HG03342 (cell line): ENCODE results near the gene KIF1B.
"Not testable (repeated sequence)": the region's sequence is repeated elsewhere in the genome, so short reads cannot be mapped to it uniquely, and the experiment has no call there.

ENCODE experiments used
- ATAC-seq: cut with Tn5 transposase; IDR thresholded peaks from one replicate; pipeline ENCODE4 v1.9.1; 2021; ENCODE audit warnings: mild to moderate bottlenecking, moderate library complexity; ENCODE audit not compliant: unreplicated experiment

KIF1B gene

DNA sequence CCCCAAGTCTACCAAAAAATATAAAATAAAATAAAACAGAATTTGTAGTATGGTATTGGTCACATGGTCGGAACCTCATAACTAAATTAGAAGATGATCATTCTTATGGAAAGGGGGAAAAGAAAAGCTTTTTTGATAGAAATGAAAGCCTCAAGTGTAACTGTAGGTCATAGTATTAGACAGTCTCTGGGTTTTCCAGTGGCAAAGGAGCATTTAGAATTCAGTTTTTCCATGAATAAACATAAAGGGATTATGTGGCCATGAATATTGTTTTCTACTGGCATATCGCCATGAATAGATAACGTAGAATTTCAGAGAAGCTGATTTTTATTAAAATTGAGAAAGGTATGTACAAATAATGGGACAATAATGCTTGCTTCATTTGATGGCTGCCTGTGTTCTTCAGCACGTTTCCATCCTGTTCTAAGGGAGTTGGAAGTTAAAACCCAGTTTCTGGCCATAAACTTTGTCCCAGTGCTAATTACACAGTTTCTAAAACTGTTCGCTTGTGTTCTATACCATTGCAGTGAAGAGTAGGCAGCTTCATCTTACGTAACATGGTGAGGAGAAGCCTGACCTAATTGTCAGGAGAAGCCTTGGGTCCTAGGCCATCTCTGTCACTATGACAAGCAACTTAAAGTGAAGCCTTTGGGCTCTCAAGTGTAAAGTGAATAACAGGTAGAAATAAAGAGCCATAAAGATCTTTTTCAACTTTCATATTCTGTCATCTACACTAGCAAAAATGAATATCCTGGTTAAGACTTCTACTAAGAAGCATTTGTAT is 118.0 kb downstream of the KIF1B start:
- no peak for ATAC-seq

DNA sequence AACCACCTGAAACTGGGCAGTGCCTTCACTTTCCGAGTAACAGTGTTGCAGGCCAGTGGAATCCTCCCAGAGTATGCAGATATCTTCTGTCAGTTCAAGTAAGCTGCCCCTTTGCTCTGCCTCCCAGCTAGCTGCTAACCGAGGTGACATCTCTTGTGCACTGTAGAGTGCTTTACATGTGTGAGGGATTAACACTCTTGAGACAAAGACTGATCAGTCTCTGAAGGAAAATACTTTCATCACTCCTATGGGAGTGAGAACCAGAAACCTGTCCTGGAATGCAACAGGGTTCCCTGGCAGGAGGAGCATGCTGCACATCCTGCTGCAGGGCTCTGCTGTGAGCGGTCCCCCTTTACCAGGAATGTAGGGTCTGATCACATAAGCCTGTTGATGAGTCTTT is 127.1 kb downstream of the KIF1B start:
- ATAC-seq, result no peak

DNA sequence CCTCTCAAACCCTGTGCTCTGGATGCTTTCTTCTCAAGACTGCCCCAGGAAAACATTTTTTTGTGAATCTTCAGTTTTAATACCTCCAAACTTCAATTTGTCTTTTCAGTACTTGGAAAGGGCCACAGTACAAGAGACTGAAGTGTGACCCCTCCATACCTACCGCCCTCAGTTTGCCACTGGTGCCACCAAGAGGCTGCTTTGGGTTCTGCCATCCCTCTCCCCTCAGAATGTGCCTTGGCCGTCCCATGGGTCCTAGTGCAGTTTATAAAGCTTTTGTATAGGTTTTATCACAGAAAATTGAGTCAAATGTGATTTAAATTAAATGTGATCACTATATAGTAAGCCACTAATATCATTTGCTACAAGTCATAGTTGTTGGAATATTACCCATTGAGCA is 127.7 kb downstream of the KIF1B start:
- ATAC-seq, result no peak

DNA sequence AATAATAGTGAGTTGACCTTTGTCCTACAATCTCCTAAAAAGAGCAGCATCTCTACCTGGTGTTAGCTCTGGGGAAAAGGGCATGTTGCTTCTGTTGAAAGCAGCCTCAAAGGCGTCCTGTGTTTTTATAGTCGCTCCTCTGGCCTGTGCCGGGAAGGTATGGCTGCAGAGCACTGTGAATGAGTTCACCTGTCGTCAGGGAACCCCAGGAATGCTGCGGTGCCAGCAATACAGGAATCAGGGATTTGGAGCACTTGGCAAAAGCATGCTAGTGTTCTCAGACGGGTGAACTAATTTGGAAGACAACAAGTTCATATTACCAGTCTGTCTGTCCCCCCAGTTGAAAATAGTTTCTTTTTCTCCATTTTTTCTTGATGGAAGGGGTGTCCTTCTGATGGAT is 128.2 kb downstream of the KIF1B start:
- ATAC-seq, result no peak

DNA sequence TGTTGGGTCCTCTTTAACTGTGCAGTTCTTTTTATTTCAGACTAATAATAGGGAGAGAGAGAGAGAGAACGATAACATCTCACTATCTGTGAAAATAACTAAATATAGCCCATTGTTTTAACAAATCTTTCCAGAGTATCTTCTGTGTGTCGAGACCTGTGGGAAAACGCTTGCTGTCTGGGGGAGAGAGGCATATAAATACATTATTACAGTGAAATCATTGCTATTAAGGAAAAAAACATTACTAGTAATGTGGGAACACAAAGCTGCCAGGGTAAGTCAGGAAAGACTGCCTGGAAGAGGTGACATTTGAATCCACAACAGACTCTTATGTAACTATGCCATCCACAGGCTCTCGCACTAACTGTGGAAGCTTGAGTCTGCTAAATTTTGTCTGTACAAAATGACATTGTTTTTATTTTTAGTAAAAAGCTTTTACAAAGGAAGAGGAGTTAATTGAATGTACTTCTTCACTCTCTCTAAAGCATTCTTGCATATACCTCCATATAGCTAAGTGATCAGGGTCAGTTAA is 128.7 kb downstream of the KIF1B start:
- no peak for ATAC-seq

DNA sequence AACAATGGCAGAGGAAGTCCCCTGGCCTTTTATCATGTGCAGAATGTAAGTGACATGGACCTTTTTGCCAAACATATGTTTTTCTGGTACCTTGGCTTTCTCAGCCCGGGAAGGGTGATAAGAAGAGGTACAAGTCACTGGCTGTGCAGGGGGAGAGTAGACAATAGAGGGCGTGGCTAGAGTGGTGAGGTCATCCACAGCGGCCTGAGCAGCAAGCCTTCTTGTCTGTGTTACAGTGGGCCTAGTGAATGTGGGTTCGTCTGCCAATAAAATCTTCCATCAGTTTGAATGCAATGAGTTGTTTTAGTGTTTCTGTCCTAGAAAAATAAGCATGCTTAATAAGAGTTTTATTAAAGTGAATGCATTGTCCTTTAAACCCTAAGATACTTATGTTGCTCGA is 129.4 kb downstream of the KIF1B start:
- ATAC-seq, result no peak

DNA sequence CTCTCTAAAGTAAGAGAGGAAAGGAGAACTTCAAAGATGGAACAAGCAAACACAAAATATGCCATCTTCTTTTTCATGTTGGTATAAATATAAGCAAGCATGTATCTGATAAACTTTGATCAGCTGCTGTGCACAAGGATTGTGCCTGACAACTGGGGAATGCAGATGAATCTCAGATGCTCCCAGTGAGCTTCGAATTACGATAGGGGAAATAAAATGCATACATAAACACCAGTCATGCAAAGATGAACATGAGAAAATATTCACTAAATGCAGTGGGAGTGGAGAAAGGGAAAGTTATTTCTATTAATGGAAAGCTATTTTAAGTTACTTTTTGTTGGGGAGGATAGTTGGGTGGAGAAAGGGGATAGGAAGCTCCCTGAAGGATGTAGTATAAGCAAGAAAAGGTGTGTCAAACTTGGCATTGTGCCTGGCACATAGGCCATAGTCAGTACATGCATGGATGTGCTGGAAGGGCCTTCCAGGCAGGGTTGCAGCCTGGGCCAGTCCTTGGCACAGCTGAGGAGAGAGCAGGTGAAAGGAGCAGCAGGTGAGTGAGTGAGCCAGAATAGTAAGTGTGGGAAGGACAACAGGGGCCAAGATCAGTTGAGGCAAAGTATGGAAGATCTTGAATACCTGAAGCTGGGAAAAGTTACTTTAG is 130.7 kb downstream of the KIF1B start:
- no peak for ATAC-seq

DNA sequence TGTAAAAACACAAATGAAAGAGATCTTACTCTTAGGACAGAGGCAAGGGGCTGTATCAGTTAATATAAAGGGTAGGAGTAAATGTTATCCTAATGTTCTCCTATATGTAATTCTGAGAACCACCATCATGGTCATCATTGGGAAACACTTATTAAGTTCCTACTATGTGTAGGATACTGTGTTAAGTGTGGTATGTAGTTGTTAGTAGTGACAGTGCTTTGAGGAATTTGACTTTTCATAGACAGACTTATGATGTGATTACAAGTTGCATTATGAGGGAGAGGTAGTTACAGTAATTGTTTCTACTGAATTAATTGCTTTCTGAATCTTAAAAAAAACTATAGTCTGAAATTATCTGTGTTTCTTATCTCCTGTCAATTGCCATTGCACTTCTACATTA is 136.7 kb downstream of the KIF1B start:
- ATAC-seq, result no peak

DNA sequence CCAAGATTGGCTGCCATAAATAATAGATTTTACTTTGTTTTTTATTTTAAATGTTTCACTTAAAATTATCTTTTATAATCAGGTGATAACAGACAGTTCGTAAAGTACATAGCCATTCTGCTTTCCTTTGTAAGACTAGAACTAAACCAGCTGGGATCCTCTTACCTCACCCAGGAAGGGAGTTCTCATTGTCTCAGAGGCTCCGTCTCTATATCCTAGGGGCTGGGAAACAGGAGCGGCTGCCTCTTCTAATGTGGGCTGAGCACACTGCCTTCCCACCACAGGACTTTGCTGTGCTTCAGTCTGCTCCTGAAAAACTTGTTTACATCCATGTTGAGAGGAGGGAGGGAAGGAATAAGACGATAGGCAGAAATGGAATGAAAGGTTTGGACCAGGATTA is 142.9 kb downstream of the KIF1B start:
- no peak for ATAC-seq

DNA sequence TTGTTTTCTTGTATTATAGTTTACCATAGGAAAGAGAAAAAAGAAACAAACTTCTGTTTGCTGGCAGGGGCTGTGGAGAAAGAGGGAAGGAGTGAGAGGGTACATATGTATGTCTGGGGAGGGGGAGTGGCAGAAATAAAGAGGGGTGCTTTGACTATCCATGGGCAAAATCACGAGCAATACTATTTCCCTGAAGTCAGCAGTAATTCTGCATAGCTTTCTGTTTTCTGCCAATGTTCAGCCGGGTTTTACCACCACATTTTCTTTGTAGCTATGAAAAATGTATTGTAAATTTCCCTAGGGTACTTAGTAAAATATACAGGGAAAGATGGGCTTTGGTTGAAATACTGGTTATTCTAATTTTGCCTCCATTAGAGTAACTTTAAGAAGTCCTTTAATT is 143.3 kb downstream of the KIF1B start:
- ATAC-seq, result no peak

DNA sequence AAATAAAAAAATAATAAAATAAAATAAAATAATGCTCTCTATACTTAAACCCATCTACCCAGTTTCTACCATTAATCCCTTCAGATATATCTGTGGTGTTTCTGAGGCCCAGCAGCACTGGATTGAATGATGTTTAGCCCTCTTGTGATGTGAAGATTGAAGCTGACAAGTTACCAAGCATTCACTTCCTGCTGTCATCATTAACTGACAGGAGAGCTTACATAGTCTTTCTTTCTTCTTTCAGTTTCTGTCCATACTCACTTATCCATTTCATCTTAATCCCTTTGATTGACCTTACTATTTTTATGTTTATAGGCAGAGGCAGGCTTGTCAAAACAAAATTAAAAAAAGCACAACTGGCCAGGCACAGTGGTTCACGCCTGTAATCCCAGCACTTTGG is 149.7 kb downstream of the KIF1B start:
- ATAC-seq, result no peak

DNA sequence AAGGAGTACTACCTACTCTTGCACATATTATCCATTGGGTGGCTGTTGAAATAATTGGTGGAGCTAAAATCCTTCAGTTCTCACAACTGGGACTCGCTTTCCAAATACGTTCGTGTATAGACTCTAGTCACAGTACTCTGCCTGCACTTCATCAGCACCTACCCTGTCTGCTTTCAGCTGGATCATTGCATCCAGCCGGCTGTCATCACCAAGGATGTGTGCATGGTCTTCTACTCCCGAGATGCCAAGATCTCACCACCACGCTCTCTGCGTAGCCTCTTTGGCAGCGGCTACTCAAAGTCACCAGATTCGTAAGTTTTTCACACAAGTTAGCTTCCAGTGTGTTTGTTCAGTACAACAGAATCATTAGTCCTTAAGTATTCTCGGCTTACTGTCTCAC is 151.1 kb downstream of the KIF1B start:
- no peak for ATAC-seq

DNA sequence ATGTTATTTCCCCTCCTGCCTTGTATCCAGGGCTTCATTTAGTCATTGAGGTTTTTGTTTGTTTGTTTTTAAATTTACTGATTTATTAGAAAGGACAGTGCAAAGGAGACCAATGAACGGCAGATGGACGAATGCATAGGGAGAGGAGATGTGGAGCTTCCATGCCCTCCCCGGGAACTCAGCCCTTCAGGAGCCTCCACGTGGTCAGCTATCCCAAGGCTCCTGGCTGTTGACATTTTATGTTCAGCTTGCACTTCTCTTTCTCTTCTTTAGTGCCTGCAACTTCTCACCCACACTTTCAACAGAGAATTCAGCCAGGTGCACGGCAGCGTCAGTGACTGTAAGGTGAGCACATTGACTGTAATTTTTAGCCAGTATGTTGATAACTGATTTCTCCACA is 157.8 kb downstream of the KIF1B start:
- ATAC-seq, result no peak

DNA sequence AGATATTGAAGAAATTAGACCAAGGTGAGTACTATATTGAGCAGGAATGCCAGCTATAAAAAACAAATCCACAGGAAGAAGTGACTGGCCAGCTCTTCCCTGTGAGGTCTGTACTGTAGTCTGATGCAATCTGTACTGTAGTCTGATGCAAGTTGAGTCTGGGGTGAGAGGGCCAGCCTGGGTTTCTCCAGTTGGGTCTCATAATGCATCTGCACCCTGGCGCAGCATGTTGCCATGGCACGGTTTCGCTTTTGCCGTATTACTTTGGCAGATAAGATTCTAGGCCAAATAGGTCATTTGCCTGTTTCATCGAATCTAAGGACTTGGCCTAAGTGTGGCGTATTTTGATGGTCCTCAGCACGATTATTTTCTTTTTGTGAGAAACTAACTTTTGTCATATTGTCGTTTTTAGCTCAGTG is 164.1 kb downstream of the KIF1B start:
- no peak for ATAC-seq

DNA sequence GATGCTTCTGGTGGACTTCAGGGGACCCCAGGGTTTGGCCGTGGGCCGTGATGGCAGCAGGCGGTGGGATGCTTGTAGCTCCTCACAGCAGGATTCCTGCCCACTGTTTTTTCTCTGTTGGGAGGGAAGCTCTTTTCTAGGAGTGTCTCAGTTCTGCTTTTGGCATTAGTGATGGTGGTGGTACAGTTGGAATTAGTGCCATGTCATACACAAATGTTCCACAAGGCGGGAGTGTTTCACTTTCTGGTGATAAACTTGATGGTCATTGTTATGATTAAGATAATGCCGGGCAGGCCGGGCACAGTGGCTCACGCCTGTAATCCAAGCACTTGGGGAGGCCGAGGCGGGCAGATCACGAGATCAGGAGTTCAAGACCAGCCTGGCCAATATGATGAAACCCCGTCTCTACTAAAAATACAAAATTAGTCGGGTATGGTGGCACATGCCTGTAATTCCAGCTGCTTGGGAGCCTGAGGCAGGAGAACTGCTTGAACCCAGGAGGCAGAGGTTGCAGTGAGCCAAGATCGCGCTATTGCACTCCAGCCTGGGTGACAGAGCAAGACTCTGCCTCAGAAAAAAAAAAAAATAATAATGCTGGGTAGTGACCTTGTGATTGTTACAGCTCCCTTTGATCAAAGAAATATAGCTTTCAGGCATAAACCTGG is 167.1 kb downstream of the KIF1B start:
- ATAC-seq, result not testable (repeated sequence)

DNA sequence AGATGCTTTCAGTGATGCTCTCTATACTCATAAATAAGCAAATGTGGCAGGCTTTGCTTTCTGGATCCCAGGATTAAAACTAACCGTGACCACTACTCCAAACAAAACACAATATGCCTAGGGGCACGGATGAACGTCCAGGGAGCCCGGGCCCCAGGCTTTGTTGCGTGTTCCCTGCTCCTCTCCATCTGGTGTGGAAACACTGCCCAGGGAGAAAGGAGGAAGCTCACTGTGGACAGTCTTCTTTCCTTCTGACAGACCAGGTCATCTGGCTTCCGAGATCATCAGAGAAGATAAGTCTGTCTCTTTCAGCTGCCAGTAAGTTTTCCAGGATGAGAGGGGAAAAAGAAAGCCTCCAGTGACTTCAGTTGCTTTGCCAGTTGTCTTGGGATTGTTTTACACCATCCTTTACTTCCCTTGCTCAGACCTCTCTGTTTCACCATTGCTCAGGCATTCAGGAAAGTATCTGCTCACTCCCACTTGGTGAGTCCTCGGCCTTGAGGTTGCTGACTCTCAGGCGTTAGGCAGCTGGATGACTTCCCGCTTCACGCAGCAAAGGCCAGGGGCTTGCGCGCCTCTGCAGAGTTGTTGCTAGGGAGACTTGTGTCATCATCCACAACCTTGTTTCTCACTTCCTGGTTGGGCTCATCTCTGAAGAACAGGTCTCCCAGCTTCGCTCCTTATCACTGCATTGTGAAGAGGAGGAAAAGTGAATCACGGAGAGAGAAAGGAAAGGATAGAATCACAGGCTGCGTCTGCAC is 167.9 kb downstream of the KIF1B start:
- no peak for ATAC-seq

DNA sequence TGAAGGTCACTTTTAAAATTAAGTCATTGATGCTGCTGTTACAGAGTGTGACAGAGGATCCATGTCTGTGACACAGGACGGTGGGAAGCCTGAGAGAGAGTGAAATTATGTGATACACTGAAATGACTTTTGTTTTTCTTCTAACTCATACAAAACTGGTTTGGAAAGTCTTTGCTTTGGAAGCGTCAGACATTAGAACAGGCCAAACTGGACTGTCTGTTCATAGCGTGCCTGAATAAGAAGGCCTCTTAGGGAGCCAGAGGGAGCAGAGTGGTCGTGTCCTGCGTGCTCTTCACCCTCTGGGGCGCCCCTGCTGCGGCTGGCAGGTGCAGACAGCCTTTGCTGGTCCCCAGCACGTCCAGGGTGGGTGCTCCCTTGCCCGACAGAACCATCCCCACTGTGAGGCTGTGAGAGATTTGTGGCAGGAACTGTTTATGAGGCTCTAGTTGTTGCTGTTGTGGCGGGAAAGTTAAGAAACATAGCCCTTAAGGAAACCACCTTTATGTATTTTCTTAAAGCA is 168.8 kb downstream of the KIF1B start:
- ATAC-seq, result no peak

DNA sequence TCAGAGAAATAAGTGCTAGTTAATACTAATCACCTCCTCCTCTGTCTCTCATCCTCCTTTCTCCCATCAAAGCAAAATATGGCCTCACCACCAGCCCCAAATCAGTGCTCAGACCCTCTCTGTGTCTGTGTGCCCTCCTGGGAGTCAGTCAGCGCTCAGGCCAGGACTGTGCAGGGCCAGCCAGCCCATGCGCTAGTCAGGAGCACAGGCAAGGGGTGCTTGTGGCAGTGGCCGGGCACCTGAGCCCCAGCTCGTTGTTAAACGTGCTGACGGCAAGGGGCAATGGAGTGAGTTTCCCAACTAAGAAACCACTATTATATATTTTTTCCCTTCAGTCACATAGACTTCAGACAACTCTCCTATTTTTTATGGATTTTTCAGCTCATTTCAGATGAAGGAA is 169.3 kb downstream of the KIF1B start:
- ATAC-seq, result no peak

DNA sequence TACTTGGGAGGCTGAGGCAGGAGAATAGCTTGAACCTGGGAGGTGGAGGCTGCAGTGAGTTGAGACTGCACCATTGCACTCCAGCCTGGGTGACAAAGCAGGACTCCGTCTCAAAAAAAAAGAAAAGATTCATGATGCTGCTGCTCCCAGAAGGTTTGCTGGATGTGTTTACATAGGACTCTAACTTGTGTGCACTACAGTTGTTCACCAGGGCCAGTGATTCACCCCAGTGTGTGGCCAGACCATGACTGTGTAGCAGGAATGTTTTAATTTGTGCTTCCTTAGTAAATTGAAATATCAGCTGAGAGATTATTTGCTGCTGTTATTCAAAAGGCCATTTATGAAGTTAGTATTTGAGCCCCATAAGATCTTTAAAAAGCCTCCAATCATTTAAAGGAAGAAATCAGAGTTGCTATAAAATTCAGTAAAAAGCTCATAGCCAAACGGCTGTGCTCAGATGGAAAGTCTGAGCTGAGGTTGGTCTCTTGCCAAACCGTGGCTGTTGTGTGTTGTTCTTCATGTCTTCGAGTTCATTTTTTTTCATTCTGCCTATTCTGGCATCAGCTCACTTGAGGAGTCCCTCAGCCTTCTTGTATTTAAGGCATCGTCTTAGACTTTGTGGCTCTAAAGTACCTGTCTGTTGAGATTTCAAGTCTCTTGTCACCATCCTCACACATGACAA is 170.4 kb downstream of the KIF1B start:
- ATAC-seq, result no peak

DNA sequence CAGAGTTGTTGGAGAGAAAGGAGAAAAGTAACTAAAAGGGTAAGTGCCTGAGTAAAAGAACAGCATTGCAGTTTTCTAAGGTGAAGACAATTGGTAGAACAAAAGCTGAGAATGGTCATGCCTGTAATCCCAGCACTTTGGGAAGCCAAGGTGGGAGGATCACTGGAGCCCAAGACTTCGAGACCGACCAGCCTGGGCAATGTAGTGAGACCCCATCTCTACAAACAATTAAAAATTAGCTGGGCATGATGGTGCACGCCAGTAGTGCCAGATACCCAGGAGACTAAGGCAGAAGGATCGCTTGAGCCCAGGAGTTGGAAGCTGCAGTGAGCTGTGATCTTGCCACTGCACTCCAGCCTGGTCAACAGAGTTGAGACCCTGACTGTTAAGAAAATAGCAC is 173.3 kb downstream of the KIF1B start:
- no peak for ATAC-seq
